CD14-positive monocyte (primary cell): ENCODE results near the gene GALR2. TPM values are rescaled to one million over a fixed set of nuclear protein-coding genes. Genes with fewer than 3 reads are reported as not detected.
A peak's percentile ranks its signal among the peaks of the same experiment; 100 is the strongest.

Source experiments
- DNase-seq, 3 donors: peaks; one replicate each; pipeline ENCODE4 v3.0.0-alpha.2; 2011 to 2022
- H2AFZ ChIP-seq: 2 replicates; pipeline ENCODE4 v1.6.0; 2012; ENCODE audit warnings: mild to moderate bottlenecking, low read depth, low read length, inconsistent platforms; ENCODE audit not compliant: insufficient read depth, poor library complexity, severe bottlenecking
- H3K27ac ChIP-seq, 2 donors: 1 replicate in 1 of 2; 2 replicates in 1 of 2; pipeline ENCODE4 v1.5.1; 2012 to 2013; ENCODE audit warnings: low read length in 2 of 2, control low read depth in 1 of 2, inconsistent platforms in 1 of 2, low read depth in 1 of 2, mild to moderate bottlenecking in 1 of 2
- H3K27me3 ChIP-seq, 2 donors: one replicate each; pipeline versions ENCODE4 v1.6.0 to v1.6.1; 2011 to 2013; ENCODE audit warnings: low read length in 2 of 2; ENCODE audit not compliant: control insufficient read depth in 2 of 2, insufficient read depth in 2 of 2
- H3K36me3 ChIP-seq, 2 donors: replicated peaks in 1 of 2; 1 replicate in 1 of 2; 2 replicates in 1 of 2; pipeline versions ENCODE4 v1.5.1 to v1.6.1; 2012 to 2013; ENCODE audit warnings: low read length in 2 of 2, control low read depth in 1 of 2, inconsistent platforms in 1 of 2, mild to moderate bottlenecking in 1 of 2; ENCODE audit not compliant: insufficient read depth in 2 of 2, control insufficient read depth in 1 of 2
- H3K4me1 ChIP-seq, 2 donors: 1 replicate in 1 of 2; 2 replicates in 1 of 2; pipeline versions ENCODE4 v1.5.1 to v1.6.1; 2012 to 2013; ENCODE audit warnings: low read length in 2 of 2, control low read depth in 1 of 2, inconsistent platforms in 1 of 2, mild to moderate bottlenecking in 1 of 2, moderate library complexity in 1 of 2; ENCODE audit not compliant: insufficient read depth in 2 of 2, control insufficient read depth in 1 of 2
- H3K4me2 ChIP-seq: replicated peaks from 2 replicates; pipeline ENCODE3; 2012; ENCODE audit warnings: low read length, moderate library complexity, mild to moderate bottlenecking; ENCODE audit not compliant: poor library complexity, severe bottlenecking; ENCODE audit errors: extremely low read depth
- H3K4me3 ChIP-seq, 3 experiments: fragments of 200-600 bp in 1 of 3; sonication (generic) in 1 of 3; replicated peaks in 1 of 3; 1 replicate in 2 of 3; 2 replicates in 1 of 3; pipeline ENCODE4 v1.5.1; 2011 to 2013; ENCODE audit warnings: low read length in 3 of 3, mild to moderate bottlenecking in 3 of 3, control low read depth in 2 of 3, low read depth in 2 of 3, inconsistent platforms in 1 of 3, moderate library complexity in 1 of 3
- H3K79me2 ChIP-seq: 2 replicates; pipeline ENCODE4 v1.6.0; 2012; ENCODE audit warnings: mild to moderate bottlenecking, control low read depth, inconsistent platforms, low read length, moderate library complexity; ENCODE audit not compliant: insufficient read depth
- H3K9ac ChIP-seq: 2 replicates; pipeline ENCODE4 v1.6.0; 2017; ENCODE audit warnings: low read length, mild to moderate bottlenecking; ENCODE audit not compliant: insufficient read depth, poor library complexity, severe bottlenecking
- H3K9me3 ChIP-seq, 2 donors: replicated peaks in 1 of 2; 1 replicate in 1 of 2; 2 replicates in 1 of 2; pipeline versions ENCODE4 v1.5.1 to v1.6.1; 2012 to 2013; ENCODE audit warnings: low read length in 2 of 2, control low read depth in 1 of 2; ENCODE audit not compliant: control insufficient read depth in 1 of 2, insufficient read depth in 1 of 2
- H4K20me1 ChIP-seq: 2 replicates; pipeline ENCODE4 v1.6.0; 2012; ENCODE audit warnings: mild to moderate bottlenecking, low read length, control low read depth, moderate library complexity; ENCODE audit not compliant: insufficient read depth
- H3K27ac Mint-ChIP-seq, 7 donors: one replicate each; pipeline ENCODE4 v1.8.0; 2020; ENCODE audit warnings: mild to moderate bottlenecking in 7 of 7, mixed read lengths in 7 of 7, moderate library complexity in 6 of 7, inconsistent platforms in 2 of 7
- H3K27me3 Mint-ChIP-seq, 3 donors: one replicate each; pipeline ENCODE4 v1.8.0; 2021 to 2022; ENCODE audit warnings: low read depth in 3 of 3, mild to moderate bottlenecking in 3 of 3, mixed read lengths in 3 of 3, moderate library complexity in 3 of 3, inconsistent platforms in 1 of 3
- H3K36me3 Mint-ChIP-seq, 2 donors: one replicate each; pipeline ENCODE4 v1.8.0; 2020; ENCODE audit warnings: mixed read lengths in 2 of 2, inconsistent platforms in 1 of 2, mild to moderate bottlenecking in 1 of 2
- H3K4me1 Mint-ChIP-seq: one replicate; pipeline ENCODE4 v1.8.0; 2020; ENCODE audit warnings: mild to moderate bottlenecking, mixed read lengths
- H3K4me3 Mint-ChIP-seq, 2 donors: one replicate each; pipeline ENCODE4 v1.8.0; 2020; ENCODE audit warnings: mild to moderate bottlenecking in 2 of 2, mixed read lengths in 2 of 2, moderate library complexity in 1 of 2
- H3K9me3 Mint-ChIP-seq, 7 donors: one replicate each; pipeline ENCODE4 v1.8.0; 2020 to 2022; ENCODE audit warnings: mixed read lengths in 7 of 7, mild to moderate bottlenecking in 6 of 7, moderate library complexity in 6 of 7, inconsistent platforms in 2 of 7
- CTCF ChIP-seq: fragments of 200-600 bp; IDR thresholded peaks from one replicate; pipeline ENCODE4 v1.8.0; 2022; ENCODE audit warnings: antibody characterized with exemption, mild to moderate bottlenecking
- WGBS: methylation state at CpG from one replicate; pipeline ENCODE4 v1.1.5; 2013; ENCODE audit warnings: missing lambda C conversion rate; ENCODE audit not compliant: insufficient coverage; 5-methylcytosine and 5-hydroxymethylcytosine counted together
- intact Hi-C, 2 donors: fragments of 100-400 bp; cut with micrococcal nuclease; formaldehyde crosslinking; loops; one replicate each; pipeline versions ENCODE4 v1.15.0 to v1.15.1; 2023
- polyA plus RNA-seq, 3 donors: library from polyadenylated mRNA; depleted of rRNA in 1 of 3; unstranded in 2 of 3; stranded (reverse) in 1 of 3; fragments of 300-500 nt in 2 of 3; fragments of >200 nt in 1 of 3; fragmentation: Illumina TruSeq in 2 of 3; gene quantifications; 1 replicate in 2 of 3; 2 replicates in 1 of 3; pipeline ENCODE4 v1.2.3, GENCODE V29; 2012 to 2021

The GALR2 gene
- polyA plus RNA-seq, 3 donors, result 0.22 to 4.8 (median 1.1) TPM

GRCh38 chr17:76075364-76076145 is 974 bp downstream of the GALR2 start:
- Histone ChIP-seq H3K27ac (no peak overlapping the region), H3K79me2 (peaks cover 24% of the 10 kb centered on the region), H3K36me3 (no peaks in the 10 kb centered on the region), H3K4me1 (peaks cover 58 to 74% of the 10 kb centered on the region in 2 donors), H3K27me3 (peaks cover 37 to 72% of the 10 kb centered on the region in 2 donors), H3K9me3 (peaks cover 0 to 25% of the 10 kb centered on the region in 2 donors), H3K4me2 (peak overlapping the region; percentile 76), H3K4me3 (peak overlapping the region in 2 of 3 experiments; percentile 16 to 71), H3K9ac (no peak overlapping the region), H4K20me1 (peaks cover 2% of the 10 kb centered on the region), H2AFZ (peak overlapping the region; percentile 78)
- Mint-ChIP-seq H3K36me3 (peaks cover 11 to 14% of the 10 kb centered on the region in 2 donors), H3K9me3 (peaks cover 3 to 33% (median 19%) of the 10 kb centered on the region in 7 donors), H3K4me1 (peaks cover 56% of the 10 kb centered on the region), H3K4me3 (peak overlapping the region; percentile 79 to 96), H3K27me3 (peaks cover 69 to 73% (median 70%) of the 10 kb centered on the region in 3 donors), H3K27ac (peak overlapping the region in 2 of 7 donors; percentile 53 to 71)
- intact Hi-C loops, result no loop called here
- TF ChIP-seq CTCF, result no peak
- peak; percentile 26 to 40 (median 30) for DNase-seq
- WGBS, result 6% methylated on average over 38 of the region's 48 CpGs

GRCh38 chr17:76076146-76076764 is 1.7 kb downstream of the GALR2 start:
- no peak for DNase-seq
- H3K4me2 ChIP-seq, result peak overlapping the region; percentile 47
- peak overlapping the region in 1 of 3 experiments; percentile 49 for H3K4me3 ChIP-seq

More at GRCh38 chr17:76076146-76076764, 1.7 kb downstream of the GALR2 start:
- Histone ChIP-seq H3K9ac (no peak overlapping the region), H4K20me1 (no peaks in the 10 kb centered on the region), H3K4me1 (peaks cover 54 to 67% of the 10 kb centered on the region in 2 donors), H2AFZ (no peak overlapping the region), H3K27ac (no peak overlapping the region), H3K36me3 (no peaks in the 10 kb centered on the region), H3K9me3 (peaks cover 0 to 25% of the 10 kb centered on the region in 2 donors), H3K27me3 (peaks cover 37 to 76% of the 10 kb centered on the region in 2 donors), H3K79me2 (peaks cover 17% of the 10 kb centered on the region)
- peaks cover 3 to 33% (median 19%) of the 10 kb centered on the region in 7 donors for H3K9me3 Mint-ChIP-seq
- intact Hi-C loops, result no loop called here
- TF ChIP-seq CTCF, result no peak
- H3K27me3 Mint-ChIP-seq, result peaks cover 72 to 79% (median 72%) of the 10 kb centered on the region in 3 donors
- peaks cover 50% of the 10 kb centered on the region for H3K4me1 Mint-ChIP-seq
- H3K36me3 Mint-ChIP-seq, result peaks cover 11 to 14% of the 10 kb centered on the region in 2 donors
- 5% methylated on average over 41 of the region's 41 CpGs for WGBS
- peak overlapping the region in 1 of 2 donors; percentile 96 for H3K4me3 Mint-ChIP-seq
- no peak overlapping the region for H3K27ac Mint-ChIP-seq
